Neural cell (in vitro differentiated cells): Measurements from ENCODE around the gene WDR74. TPM values are rescaled to one million over a fixed set of nuclear protein-coding genes. Genes with fewer than 3 reads are reported as not detected.

Source experiments
- H2AFZ ChIP-seq: fragments of 200-600, 300-800 bp; sonication (generic), shearing (Covaris generic); 2 replicates; pipeline ENCODE4 v1.6.0; 2014; ENCODE audit warnings: low read depth, mild to moderate bottlenecking, antibody characterized with exemption, low read length, moderate library complexity
- H3F3A ChIP-seq: fragments of 200-600 bp; shearing (Covaris generic); 2 replicates; pipeline ENCODE4 v1.6.1; 2016; ENCODE audit warnings: mild to moderate bottlenecking, moderate library complexity, mixed read lengths, antibody characterized with exemption, low read length; ENCODE audit not compliant: insufficient read depth, poor library complexity, severe bottlenecking
- H3K27ac ChIP-seq: fragments of 200-600, 300-800 bp; sonication (generic), shearing (Covaris generic); 2 replicates; pipeline ENCODE4 v1.5.1; 2014; ENCODE audit warnings: mild to moderate bottlenecking, low read length, moderate library complexity
- H3K27me3 ChIP-seq: fragments of 300-800, 200-600 bp; sonication (generic), shearing (Covaris generic); 2 replicates; pipeline ENCODE4 v1.6.0; 2014; ENCODE audit warnings: mild to moderate bottlenecking, low read depth, low read length, moderate library complexity; ENCODE audit not compliant: insufficient read depth
- H3K36me3 ChIP-seq: fragments of 300-800, 200-600 bp; sonication (generic), shearing (Covaris generic); 2 replicates; pipeline ENCODE4 v1.5.1; 2014; ENCODE audit warnings: mild to moderate bottlenecking, antibody characterized with exemption, low read length, moderate library complexity; ENCODE audit not compliant: insufficient read depth
- H3K4me2 ChIP-seq: fragments of 300-800, 200-600 bp; sonication (generic), shearing (Covaris generic); 2 replicates; pipeline ENCODE4 v1.6.0; 2014; ENCODE audit warnings: mild to moderate bottlenecking, low read length
- H3K4me3 ChIP-seq: fragments of 300-800, 200-600 bp; sonication (generic), shearing (Covaris generic); 2 replicates; pipeline ENCODE4 v1.5.1; 2014; ENCODE audit warnings: mild to moderate bottlenecking, low read length, moderate library complexity
- H3K79me2 ChIP-seq: fragments of 200-600 bp; shearing (Covaris generic); replicated peaks from 2 replicates; pipeline ENCODE4 v1.6.0; 2014; ENCODE audit warnings: mild to moderate bottlenecking, low read length, moderate library complexity; ENCODE audit not compliant: insufficient read depth
- H3K9ac ChIP-seq: fragments of 300-800, 200-600 bp; sonication (generic), shearing (Covaris generic); 2 replicates; pipeline ENCODE4 v1.6.1; 2016; ENCODE audit warnings: mild to moderate bottlenecking, low read length, mixed read lengths
- H3K9me2 ChIP-seq: fragments of 200-600 bp; shearing (Covaris generic); 2 replicates; pipeline ENCODE4 v1.6.1; 2016; ENCODE audit warnings: mild to moderate bottlenecking, low read length, mixed read lengths; ENCODE audit not compliant: insufficient read depth
- H3K9me3 ChIP-seq: fragments of 200-600, 300-800 bp; sonication (generic), shearing (Covaris generic); 2 replicates; pipeline ENCODE4 v1.6.1; 2016; ENCODE audit warnings: mild to moderate bottlenecking, mixed run types, low read length, moderate library complexity, mixed read lengths
- H4K20me1 ChIP-seq: fragments of 200-600 bp; shearing (Covaris generic); 2 replicates; pipeline ENCODE4 v1.6.1; 2016; ENCODE audit warnings: mild to moderate bottlenecking, mixed run types; ENCODE audit not compliant: insufficient read depth
- CTCF ChIP-seq: fragments of 450-650 bp; IDR thresholded peaks from 2 replicates; pipeline ENCODE4 v1.5.1; 2014; ENCODE audit warnings: antibody characterized with exemption, mild to moderate bottlenecking, moderate library complexity; ENCODE audit not compliant: poor library complexity, severe bottlenecking
- EP300 ChIP-seq: fragments of 450-650 bp; conservative IDR thresholded peaks from 2 replicates; pipeline ENCODE4 v1.6.1; 2014; ENCODE audit warnings: antibody characterized with exemption, mild to moderate bottlenecking, moderate library complexity; ENCODE audit not compliant: poor library complexity, severe bottlenecking
- EZH2 ChIP-seq: fragments of 200-600, 300-800 bp; shearing (Covaris generic), sonication (generic); IDR thresholded peaks from 2 replicates; pipeline ENCODE4 v1.6.1; 2014; ENCODE audit warnings: antibody characterized with exemption, low read length, borderline replicate concordance, mild to moderate bottlenecking; ENCODE audit not compliant: insufficient read depth, poor library complexity, severe bottlenecking
- MXI1 ChIP-seq: fragments of 450-650 bp; conservative IDR thresholded peaks from 2 replicates; pipeline ENCODE4 v1.6.1; 2014; ENCODE audit warnings: antibody characterized with exemption, mild to moderate bottlenecking; ENCODE audit not compliant: poor library complexity, severe bottlenecking
- POLR2AphosphoS5 ChIP-seq: IDR thresholded peaks from 2 replicates; pipeline ENCODE4 v1.6.1; 2012
- RAD21 ChIP-seq: fragments of 450-650 bp; conservative IDR thresholded peaks from 2 replicates; pipeline ENCODE4 v1.6.1; 2014; ENCODE audit warnings: antibody characterized with exemption, mild to moderate bottlenecking, moderate library complexity
- SMC3 ChIP-seq: fragments of 450-650 bp; conservative IDR thresholded peaks from 2 replicates; pipeline ENCODE4 v1.6.1; 2014; ENCODE audit warnings: antibody characterized with exemption, mild to moderate bottlenecking, moderate library complexity; ENCODE audit not compliant: poor library complexity
- TAF1 ChIP-seq: IDR thresholded peaks from 2 replicates; pipeline ENCODE4 v1.6.1; 2012; ENCODE audit warnings: low read depth
- polyA plus RNA-seq: library from polyadenylated mRNA; depleted of rRNA; stranded (reverse); fragments of >200 nt; gene quantifications from 2 replicates; pipeline ENCODE4 v1.2.3, GENCODE V29; 2014
- TF ChIP-seq, protein P1 (sequence below): IDR thresholded peaks from 2 replicates; pipeline ENCODE4 v1.6.1; 2012; ENCODE audit warnings: borderline replicate concordance

The WDR74 gene
- polyA plus RNA-seq, 1 donor from 2014 or later: 50.4 TPM

DNA sequence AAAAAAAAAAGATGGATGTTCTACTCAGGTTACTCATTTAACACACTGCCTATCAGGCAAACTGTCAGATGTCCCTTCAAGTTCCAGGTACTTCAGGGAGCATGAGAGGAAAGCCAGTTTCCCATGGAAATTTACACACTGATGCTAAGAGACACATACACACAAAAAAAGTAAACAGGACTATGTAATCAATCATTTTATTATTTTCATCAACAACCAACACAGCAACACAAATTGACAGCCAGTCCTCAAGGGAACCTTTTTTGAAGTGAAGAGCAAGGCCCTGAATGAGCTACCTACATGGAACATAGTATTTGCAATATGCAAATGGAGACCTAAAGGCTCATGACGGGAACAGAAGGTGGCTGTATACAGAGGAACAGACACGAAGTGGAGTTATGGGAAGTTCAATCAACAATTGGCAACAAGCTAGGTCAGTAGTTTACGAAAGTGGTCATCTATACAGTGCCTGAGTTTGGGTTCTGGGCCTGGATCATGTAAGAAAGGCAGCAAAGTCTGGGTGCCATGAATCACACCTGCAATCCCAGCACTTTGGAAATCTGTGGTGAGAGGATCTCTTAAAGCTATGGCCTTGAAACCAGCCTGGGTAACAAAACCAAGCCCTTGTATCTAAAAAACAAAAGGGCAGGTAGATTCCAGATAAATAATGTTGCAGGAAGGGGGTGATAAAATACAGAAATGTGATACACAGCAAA lies 12.6 kb upstream of the WDR74 start (continued):
- TF ChIP-seq MXI1: no peak

- H3K36me3 ChIP-seq: peaks cover 16% of the 10 kb centered on the region
- no peak for TF ChIP-seq EZH2
- no peak for TF ChIP-seq RAD21
- no peak for TF ChIP-seq EP300
- no peak for TF ChIP-seq POLR2AphosphoS5
- no peak for TF ChIP-seq MXI1
- no peak for TF ChIP-seq TAF1
- TF ChIP-seq, protein P1, sequence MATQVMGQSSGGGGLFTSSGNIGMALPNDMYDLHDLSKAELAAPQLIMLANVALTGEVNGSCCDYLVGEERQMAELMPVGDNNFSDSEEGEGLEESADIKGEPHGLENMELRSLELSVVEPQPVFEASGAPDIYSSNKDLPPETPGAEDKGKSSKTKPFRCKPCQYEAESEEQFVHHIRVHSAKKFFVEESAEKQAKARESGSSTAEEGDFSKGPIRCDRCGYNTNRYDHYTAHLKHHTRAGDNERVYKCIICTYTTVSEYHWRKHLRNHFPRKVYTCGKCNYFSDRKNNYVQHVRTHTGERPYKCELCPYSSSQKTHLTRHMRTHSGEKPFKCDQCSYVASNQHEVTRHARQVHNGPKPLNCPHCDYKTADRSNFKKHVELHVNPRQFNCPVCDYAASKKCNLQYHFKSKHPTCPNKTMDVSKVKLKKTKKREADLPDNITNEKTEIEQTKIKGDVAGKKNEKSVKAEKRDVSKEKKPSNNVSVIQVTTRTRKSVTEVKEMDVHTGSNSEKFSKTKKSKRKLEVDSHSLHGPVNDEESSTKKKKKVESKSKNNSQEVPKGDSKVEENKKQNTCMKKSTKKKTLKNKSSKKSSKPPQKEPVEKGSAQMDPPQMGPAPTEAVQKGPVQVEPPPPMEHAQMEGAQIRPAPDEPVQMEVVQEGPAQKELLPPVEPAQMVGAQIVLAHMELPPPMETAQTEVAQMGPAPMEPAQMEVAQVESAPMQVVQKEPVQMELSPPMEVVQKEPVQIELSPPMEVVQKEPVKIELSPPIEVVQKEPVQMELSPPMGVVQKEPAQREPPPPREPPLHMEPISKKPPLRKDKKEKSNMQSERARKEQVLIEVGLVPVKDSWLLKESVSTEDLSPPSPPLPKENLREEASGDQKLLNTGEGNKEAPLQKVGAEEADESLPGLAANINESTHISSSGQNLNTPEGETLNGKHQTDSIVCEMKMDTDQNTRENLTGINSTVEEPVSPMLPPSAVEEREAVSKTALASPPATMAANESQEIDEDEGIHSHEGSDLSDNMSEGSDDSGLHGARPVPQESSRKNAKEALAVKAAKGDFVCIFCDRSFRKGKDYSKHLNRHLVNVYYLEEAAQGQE: no peak
- TF ChIP-seq SMC3: no peak
- no peak for TF ChIP-seq CTCF
- H4K20me1 ChIP-seq: no peaks in the 10 kb centered on the region
- no peak overlapping the region for H2AFZ ChIP-seq
- no peaks in the 10 kb centered on the region for H3K27me3 ChIP-seq
- H3K4me2 ChIP-seq: no peak overlapping the region
- peaks cover 31% of the 10 kb centered on the region for H3K79me2 ChIP-seq
- no peak overlapping the region for H3K27ac ChIP-seq
- no peak overlapping the region for H3K9ac ChIP-seq
- H3K4me3 ChIP-seq: no peak overlapping the region
- no peaks in the 10 kb centered on the region for H3K9me3 ChIP-seq
- no peaks in the 10 kb centered on the region for H3K9me2 ChIP-seq
- H3F3A ChIP-seq: peaks cover 10% of the 10 kb centered on the region
Measured at GRCh38 chr11:62850911-62851806, 11.8 kb upstream of the WDR74 start.
